Caki2 (cell line): ENCODE results near the gene TRIM46. TPM values are rescaled to one million over a fixed set of nuclear protein-coding genes. Genes with fewer than 3 reads are reported as not detected.
A peak's percentile ranks its signal among the peaks of the same experiment; 100 is the strongest.
"Not testable (repeated sequence)": the region's sequence is repeated elsewhere in the genome, so short reads cannot be mapped to it uniquely, and the experiment has no call there.

Experiments
- DNase-seq: peaks from one replicate; pipeline ENCODE4 v3.0.0-alpha.2; 2015; ENCODE audit warnings: low read depth
- in situ Hi-C: cut with HindIII; loops from 2 replicates; pipeline ENCODE4 v1.10.0; 2016; ENCODE audit warnings: low sequenced_read_pairs, low pct_unique_long_range_greater_than_20kb, mixed read lengths
- total RNA-seq: library from RNA; depleted of rRNA; stranded (reverse); fragments of >200 nt; shearing (Covaris generic); gene quantifications from 2 replicates; pipeline ENCODE4 v1.2.3, GENCODE V29; 2014; ENCODE audit warnings: low replicate concordance

The TRIM46 gene
- total RNA-seq, 1 experiment from 2014 or later = not detected

DNA sequence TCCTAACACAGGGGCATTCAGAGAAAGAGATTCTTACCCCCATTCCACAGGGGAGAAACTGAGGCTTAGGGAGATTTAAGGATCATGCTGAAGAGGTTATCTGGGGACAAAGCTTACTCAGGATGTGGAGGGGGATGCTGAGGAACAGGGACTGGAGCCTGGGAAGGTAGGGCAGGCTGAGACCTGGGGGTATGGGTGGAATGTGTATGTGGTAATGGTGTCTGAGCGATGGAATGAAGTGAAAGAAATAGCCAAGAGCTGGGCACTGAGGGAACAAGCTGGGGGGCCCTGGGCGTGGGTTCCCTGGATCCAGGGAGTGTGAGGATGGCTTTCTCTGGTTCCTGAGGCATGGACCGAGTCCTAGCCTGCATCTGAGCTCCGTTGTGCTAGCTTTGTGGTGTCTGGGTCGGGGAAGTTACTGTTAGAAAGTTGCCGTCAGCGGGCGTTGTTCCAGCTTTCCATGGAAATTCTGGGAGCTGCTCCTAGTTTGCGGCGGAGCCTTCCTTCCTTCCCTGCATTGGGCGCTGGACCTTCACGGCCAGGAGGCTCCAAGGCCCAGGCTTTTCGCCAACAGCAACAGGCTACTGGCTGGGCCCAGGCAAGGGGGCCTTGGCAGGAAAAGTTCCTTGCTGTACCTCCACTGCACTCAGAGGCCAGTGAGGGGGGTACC is 37.9 kb downstream of the TRIM46 start:
- DNase-seq, in situ Hi-C loops: not testable (repeated sequence)

GRCh38 chr1:155212051-155212440 is 38.4 kb downstream of the TRIM46 start:
- in situ Hi-C loops, DNase-seq: not testable (repeated sequence)

DNA sequence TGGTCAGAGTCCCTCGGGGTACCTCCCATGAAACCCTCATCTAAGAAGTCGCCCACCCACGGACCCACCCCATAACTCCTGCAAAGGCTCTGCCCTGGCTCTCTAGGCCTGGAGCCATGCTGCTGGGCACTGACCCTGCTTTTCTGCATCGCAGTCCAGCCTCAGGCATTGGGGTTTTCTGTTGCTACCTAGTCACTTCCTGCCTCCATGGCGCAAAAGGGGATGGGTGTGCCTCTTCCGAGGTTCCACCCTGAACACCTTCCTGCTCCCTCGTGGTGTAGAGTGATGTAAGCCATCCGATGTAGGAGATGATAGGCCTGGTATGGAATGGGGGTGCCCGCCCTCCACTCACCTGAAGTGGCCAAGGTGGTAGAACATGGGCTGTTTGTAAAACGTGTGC is 41.1 kb downstream of the TRIM46 start:
- DNase-seq, in situ Hi-C loops: not testable (repeated sequence)

DNA sequence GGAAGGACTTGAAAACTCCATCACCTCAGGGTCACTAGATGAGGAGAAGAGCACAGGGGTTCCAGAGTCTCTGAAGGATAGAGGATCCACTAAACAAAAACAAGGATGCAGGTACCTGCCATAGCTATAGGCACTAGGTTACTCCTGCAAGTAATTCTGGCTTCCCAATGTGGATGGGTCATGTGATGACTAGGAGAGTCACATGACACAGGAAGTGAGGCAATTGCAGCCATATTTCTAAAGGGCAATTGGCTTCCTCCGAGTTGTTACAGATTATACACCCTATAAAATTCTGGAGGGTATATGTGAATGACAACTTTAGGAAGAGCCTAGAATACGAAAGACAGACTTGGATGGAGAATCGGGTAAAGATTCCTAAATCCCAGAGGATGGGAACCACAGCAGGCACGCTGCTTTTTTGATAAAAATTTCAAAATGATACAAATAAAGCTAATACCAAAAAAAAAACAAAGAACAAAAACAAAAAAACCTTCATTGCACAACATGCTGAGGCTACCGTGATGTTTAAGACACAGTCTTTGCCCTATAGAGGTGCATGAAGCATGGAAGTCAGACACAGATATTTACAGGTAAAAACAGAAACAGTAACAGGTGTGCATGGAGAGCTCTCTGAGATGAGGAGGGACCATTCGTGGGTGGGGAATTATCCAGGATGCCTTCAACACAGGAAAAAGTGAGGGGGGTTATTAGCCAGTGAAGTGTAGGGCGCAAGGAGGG is 45.4 kb downstream of the TRIM46 start:
- DNase-seq = peak; percentile 31
- in situ Hi-C loops = no loop called here

GRCh38 chr1:155219592-155220031 is 46.0 kb downstream of the TRIM46 start:
- DNase-seq = no peak
- in situ Hi-C loops = no loop called here

DNA sequence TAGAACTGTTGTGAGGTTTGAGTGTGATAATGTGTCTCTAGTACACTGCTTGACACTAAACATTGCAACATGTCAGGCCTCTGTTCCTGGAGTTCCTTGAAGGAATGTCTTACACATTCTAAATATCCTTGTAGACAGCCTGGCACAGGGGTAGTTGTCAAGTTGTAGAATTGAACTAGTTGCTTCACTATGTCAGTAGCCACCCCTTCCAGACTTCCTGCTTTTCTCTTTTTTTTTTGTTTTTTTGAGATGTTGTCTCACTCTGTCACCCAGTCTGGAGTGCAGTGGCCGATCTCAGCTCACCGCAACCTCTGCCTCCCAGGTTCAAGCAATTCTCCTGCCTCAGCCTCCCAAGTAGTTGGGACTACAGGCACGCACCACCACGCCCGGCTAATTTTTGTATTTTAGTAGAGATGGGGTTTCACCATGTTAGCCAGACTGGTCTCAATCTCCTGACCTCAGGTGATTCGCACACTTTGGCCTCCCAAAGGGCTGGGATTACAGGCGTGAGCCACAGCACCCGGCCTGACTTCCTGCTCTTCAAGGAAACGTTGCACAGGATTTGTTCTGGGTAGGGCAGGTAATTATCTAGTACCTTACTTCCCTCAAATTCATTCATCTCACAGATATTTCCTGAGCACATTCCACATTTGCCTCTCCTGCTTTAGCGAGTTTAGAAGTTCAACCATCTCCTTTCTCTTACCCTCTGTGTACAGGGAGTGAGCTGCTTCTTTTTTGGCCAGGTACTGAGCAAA is 46.7 kb downstream of the TRIM46 start:
- DNase-seq, in situ Hi-C loops: not testable (repeated sequence)

GRCh38 chr1:155223047-155223446 is 49.4 kb downstream of the TRIM46 start:
- in situ Hi-C loops = no loop called here
- peak; percentile 53 for DNase-seq

- in situ Hi-C loops = not testable (repeated sequence)
- DNase-seq = peak; percentile 41
Observed at GRCh38 chr1:155225404-155225759, 51.7 kb downstream of the TRIM46 start.

- in situ Hi-C loops = no loop called here
- peak; percentile 94 for DNase-seq
Observed at GRCh38 chr1:155226188-155226909, 52.7 kb downstream of the TRIM46 start.

DNA sequence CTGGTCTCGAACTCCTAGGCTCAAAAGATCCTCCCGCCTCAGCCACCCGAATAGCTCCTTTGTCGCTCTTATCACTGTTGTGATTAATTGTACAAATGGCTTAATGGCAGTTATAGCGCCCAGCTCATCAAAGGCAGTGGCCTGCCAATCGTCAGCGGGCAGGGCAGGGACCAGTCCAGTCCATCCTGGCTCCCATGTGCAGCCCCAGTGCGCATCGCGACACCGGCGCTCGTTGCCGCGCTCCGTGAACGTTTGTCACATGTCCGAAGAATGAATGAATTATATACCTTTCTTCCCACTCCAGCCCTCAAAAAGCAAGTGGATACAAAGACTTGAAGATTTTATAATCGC is 53.2 kb downstream of the TRIM46 start:
- DNase-seq = no peak
- in situ Hi-C loops = no loop called here

GRCh38 chr1:155227261-155228095 is 53.8 kb downstream of the TRIM46 start:
- DNase-seq = peak; percentile 99
- in situ Hi-C loops = no loop called here

- DNase-seq = no peak
- in situ Hi-C loops = no loop called here
Observed at GRCh38 chr1:155228096-155228427, 54.4 kb downstream of the TRIM46 start.

DNA sequence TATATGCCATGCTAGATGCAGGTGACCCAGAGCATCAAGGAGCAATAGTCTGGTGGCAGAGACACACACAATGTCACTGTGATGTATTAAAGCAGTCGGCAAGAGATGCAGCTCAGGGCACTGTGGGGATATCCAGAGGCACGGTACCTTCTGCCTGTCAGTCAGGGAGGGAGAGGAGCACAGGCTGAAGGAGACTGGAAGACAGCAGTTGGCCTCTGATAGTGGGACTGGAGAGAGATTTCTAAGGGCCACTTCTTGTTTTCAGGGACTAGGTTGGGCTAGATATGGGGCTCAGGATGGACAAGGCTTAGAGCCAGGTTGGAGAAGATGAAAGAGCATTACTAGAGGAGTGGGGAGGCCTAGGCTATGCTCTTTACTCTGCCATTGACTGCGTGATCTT is 57.7 kb downstream of the TRIM46 start:
- in situ Hi-C loops, DNase-seq: not testable (repeated sequence)

DNA sequence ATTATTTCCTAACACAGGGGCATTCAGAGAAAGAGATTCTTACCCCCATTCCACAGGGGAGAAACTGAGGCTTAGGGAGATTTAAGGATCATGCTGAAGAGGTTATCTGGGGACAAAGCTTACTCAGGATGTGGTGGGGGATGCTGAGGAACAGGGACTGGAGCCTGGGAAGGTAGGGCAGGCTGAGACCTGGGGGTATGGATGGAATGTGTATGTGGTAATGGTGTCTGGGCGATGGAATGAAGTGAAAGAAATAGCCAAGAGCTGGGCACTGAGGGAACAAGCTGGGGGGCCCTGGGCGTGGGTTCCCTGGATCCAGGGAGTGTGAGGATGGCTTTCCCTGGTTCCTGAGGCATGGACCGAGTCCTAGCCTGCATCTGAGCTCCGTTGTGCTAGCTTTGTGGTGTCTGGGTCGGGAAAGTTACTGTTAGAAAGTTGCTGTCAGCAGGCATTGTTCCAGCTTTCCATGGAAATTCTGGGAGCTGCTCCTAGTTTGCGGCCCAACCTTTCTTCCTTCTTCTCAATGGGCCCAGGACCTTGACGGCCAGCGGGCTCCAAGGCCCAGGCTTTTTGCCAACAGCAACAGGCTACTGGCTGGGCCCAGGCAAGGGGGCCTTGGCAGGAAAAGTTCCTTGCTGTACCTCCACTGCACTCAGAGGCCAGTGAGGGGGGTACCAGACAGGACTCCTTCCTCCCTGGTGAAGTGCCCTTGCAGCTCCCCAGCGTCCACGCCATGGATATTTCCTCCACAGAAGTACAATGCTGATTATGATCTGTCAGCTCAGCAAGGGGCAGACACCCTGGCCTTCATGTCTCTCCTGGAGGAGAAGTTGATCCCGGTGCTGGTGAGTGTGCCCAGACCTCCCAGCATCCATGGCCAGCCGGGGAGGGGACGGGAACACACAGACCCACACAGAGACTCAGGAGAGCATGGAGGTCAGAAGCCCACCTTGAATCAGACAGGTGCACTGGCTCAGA is 58.6 kb downstream of the TRIM46 start:
- in situ Hi-C loops, DNase-seq: not testable (repeated sequence)

DNA sequence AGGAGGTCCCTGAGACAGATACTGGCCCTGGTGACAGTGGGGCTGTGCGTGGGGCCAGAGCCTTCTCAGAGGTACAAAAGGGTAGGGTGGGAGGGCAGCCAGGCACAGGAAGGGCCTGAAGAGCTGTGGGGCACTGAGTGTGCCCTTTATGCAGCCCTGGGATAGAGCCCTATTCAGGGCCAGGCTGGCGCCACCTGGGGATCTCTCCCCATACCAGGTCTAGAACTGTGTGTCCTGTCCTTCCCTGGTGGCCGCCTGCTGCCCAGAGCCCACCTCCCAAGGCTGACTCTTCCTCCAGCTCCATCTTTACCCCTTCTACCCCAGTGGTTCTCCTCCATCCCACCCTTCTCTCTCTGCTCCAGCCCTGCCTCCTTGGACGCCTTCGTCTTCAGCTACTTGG is 59.9 kb downstream of the TRIM46 start:
- in situ Hi-C loops, DNase-seq: not testable (repeated sequence)
